ENCODE results near the gene AUTS2.

Gene AUTS2

DNA sequence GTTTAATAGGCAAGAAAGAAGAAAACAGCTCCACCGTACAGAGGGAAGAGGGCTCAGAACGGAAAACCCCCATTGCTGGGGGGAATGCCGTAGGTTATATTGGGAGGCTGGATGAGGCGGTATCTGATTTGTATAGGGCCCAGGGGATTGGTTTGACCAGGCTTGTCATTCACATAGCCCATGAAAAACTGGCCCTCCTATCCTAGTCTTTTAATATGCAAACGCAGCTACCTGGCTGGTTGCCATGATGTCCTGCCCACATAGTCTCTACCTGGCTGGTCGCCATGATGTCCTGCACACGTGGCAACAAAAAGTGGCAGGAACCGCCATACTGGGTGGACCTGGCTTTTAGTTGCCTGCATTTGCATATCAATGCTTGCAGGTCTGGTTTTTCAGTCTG lies 84.7 kb downstream of the AUTS2 start:
- no peak overlapping the region for H3K4me3 ChIP-seq (ENCODE audit: low read length)
- H3K27ac ChIP-seq (ENCODE audit: low read length) = no peak overlapping the region
- H3K36me3 ChIP-seq (ENCODE audit: insufficient read depth, low read depth, low read length) = no peaks in the 10 kb centered on the region
- no peak overlapping the region for H3K9ac ChIP-seq (ENCODE audit: low read depth, low read length)
- H3K4me1 ChIP-seq (ENCODE audit: insufficient read depth, low read length) = peaks cover 9% of the 10 kb centered on the region
- H3K27me3 ChIP-seq (ENCODE audit: insufficient read depth, low read length) = no peaks in the 10 kb centered on the region
- no peaks in the 10 kb centered on the region for H3K9me3 ChIP-seq (ENCODE audit: insufficient read depth, low read depth, low read length)

GRCh38 chr7:69684369-69685292 lies 86.4 kb downstream of the AUTS2 start:
- Histone ChIP-seq H3K27me3 (ENCODE audit: insufficient read depth, low read length) (no peaks in the 10 kb centered on the region), H3K4me3 (ENCODE audit: low read length) (no peak overlapping the region), H3K9ac (ENCODE audit: low read depth, low read length) (no peak overlapping the region), H3K4me1 (ENCODE audit: insufficient read depth, low read length) (peaks cover 7% of the 10 kb centered on the region; the same call in 1 of the 2 replicates), H3K36me3 (ENCODE audit: insufficient read depth, low read depth, low read length) (no peaks in the 10 kb centered on the region), H3K27ac (ENCODE audit: low read length) (no peak overlapping the region), H3K9me3 (ENCODE audit: insufficient read depth, low read depth, low read length) (no peaks in the 10 kb centered on the region)

DNA sequence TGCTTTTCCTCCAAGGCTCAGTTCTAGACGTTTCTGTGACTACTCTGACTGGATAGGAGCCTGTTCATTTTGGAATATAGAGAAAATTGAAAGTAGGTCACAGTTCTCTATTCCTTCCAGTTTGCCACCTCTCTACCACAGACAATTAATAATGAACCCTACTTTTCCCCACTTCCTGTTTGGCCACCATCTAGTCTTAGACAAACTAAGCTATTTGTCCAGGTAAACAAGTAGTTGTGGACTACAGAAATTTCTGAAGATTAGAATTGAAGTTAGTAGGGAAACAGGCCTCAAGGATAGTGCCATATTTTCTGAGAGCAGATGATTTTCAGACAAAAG lies 87.0 kb downstream of the AUTS2 start:
- H3K4me1 ChIP-seq (ENCODE audit: insufficient read depth, low read length) = peaks cover 7% of the 10 kb centered on the region; the same call in 1 of the 2 replicates
- H3K4me3 ChIP-seq (ENCODE audit: low read length) = no peak overlapping the region
- no peaks in the 10 kb centered on the region for H3K27me3 ChIP-seq (ENCODE audit: insufficient read depth, low read length)
- H3K9me3 ChIP-seq (ENCODE audit: insufficient read depth, low read depth, low read length) = no peaks in the 10 kb centered on the region
- H3K27ac ChIP-seq (ENCODE audit: low read length) = no peak overlapping the region
- H3K9ac ChIP-seq (ENCODE audit: low read depth, low read length) = no peak overlapping the region
- H3K36me3 ChIP-seq (ENCODE audit: insufficient read depth, low read depth, low read length) = no peaks in the 10 kb centered on the region

GRCh38 chr7:69686366-69686765 lies 88.1 kb downstream of the AUTS2 start:
- Histone ChIP-seq H3K9ac (ENCODE audit: low read depth, low read length) (no peak overlapping the region), H3K27me3 (ENCODE audit: insufficient read depth, low read length) (no peaks in the 10 kb centered on the region), H3K36me3 (ENCODE audit: insufficient read depth, low read depth, low read length) (no peaks in the 10 kb centered on the region), H3K4me3 (ENCODE audit: low read length) (no peak overlapping the region), H3K9me3 (ENCODE audit: insufficient read depth, low read depth, low read length) (no peaks in the 10 kb centered on the region), H3K27ac (ENCODE audit: low read length) (no peak overlapping the region), H3K4me1 (ENCODE audit: insufficient read depth, low read length) (peaks cover 7% of the 10 kb centered on the region; the same call in 1 of the 2 replicates)

- no peaks in the 10 kb centered on the region for H3K27me3 ChIP-seq (ENCODE audit: insufficient read depth, low read length)
- no peak overlapping the region for H3K27ac ChIP-seq (ENCODE audit: low read length)
- H3K4me1 ChIP-seq (ENCODE audit: insufficient read depth, low read length) = peaks cover 7% of the 10 kb centered on the region; the same call in 1 of the 2 replicates
- H3K9ac ChIP-seq (ENCODE audit: low read depth, low read length) = no peak overlapping the region
- no peaks in the 10 kb centered on the region for H3K36me3 ChIP-seq (ENCODE audit: insufficient read depth, low read depth, low read length)
- no peaks in the 10 kb centered on the region for H3K9me3 ChIP-seq (ENCODE audit: insufficient read depth, low read depth, low read length)
- H3K4me3 ChIP-seq (ENCODE audit: low read length) = no peak overlapping the region
Observed at GRCh38 chr7:69687739-69688433, 89.6 kb downstream of the AUTS2 start.

GRCh38 chr7:69690329-69690728 lies 92.1 kb downstream of the AUTS2 start:
- Histone ChIP-seq H3K27ac (ENCODE audit: low read length) (no peak overlapping the region), H3K36me3 (ENCODE audit: insufficient read depth, low read depth, low read length) (no peaks in the 10 kb centered on the region)

GRCh38 chr7:69691327-69691726 lies 93.1 kb downstream of the AUTS2 start:
- no peaks in the 10 kb centered on the region for H3K27me3 ChIP-seq (ENCODE audit: insufficient read depth, low read length)
- no peaks in the 10 kb centered on the region for H3K36me3 ChIP-seq (ENCODE audit: insufficient read depth, low read depth, low read length)
- no peak overlapping the region for H3K27ac ChIP-seq (ENCODE audit: low read length)
- H3K4me3 ChIP-seq (ENCODE audit: low read length) = no peak overlapping the region
- H3K4me1 ChIP-seq (ENCODE audit: insufficient read depth, low read length) = peaks cover 3% of the 10 kb centered on the region; the same call in 1 of the 2 replicates
- no peaks in the 10 kb centered on the region for H3K9me3 ChIP-seq (ENCODE audit: insufficient read depth, low read depth, low read length)
- H3K9ac ChIP-seq (ENCODE audit: low read depth, low read length) = no peak overlapping the region

More at GRCh38 chr7:69690329-69690728, 92.1 kb downstream of the AUTS2 start:
- Histone ChIP-seq H3K4me3 (ENCODE audit: low read length) (no peak overlapping the region), H3K4me1 (ENCODE audit: insufficient read depth, low read length) (peaks cover 3% of the 10 kb centered on the region; the same call in 1 of the 2 replicates), H3K9ac (ENCODE audit: low read depth, low read length) (no peak overlapping the region), H3K9me3 (ENCODE audit: insufficient read depth, low read depth, low read length) (no peaks in the 10 kb centered on the region), H3K27me3 (ENCODE audit: insufficient read depth, low read length) (no peaks in the 10 kb centered on the region)

DNA sequence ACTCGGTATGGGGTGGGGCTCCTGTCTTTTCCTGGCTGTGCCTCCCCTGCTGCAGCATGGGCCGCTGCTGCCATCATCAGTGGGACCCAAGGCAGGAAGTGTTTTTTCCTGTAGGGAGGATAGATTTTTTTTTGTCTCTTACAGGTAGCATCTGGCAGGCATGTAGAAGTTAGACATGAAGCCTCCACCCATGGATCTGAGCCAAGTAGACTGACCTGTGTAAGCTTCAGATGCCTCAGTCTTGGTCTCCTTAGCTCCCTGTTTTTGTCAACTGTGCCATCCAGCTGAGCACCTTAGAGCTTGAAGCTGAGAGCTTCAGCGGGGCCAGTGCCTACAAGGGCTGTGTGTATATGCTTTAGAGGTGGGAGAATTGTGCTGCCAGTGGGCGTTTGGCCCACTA lies 93.5 kb downstream of the AUTS2 start:
- Histone ChIP-seq H3K4me3 (ENCODE audit: low read length) (no peak overlapping the region), H3K9me3 (ENCODE audit: insufficient read depth, low read depth, low read length) (no peaks in the 10 kb centered on the region), H3K27ac (ENCODE audit: low read length) (no peak overlapping the region), H3K4me1 (ENCODE audit: insufficient read depth, low read length) (peaks cover 3% of the 10 kb centered on the region; the same call in 1 of the 2 replicates), H3K9ac (ENCODE audit: low read depth, low read length) (no peak overlapping the region), H3K36me3 (ENCODE audit: insufficient read depth, low read depth, low read length) (no peaks in the 10 kb centered on the region), H3K27me3 (ENCODE audit: insufficient read depth, low read length) (no peaks in the 10 kb centered on the region)

- Histone ChIP-seq H3K4me1 (ENCODE audit: insufficient read depth, low read length) (peaks cover 3% of the 10 kb centered on the region; the same call in 1 of the 2 replicates), H3K4me3 (ENCODE audit: low read length) (no peak overlapping the region), H3K9ac (ENCODE audit: low read depth, low read length) (no peak overlapping the region), H3K27me3 (ENCODE audit: insufficient read depth, low read length) (no peaks in the 10 kb centered on the region), H3K36me3 (ENCODE audit: insufficient read depth, low read depth, low read length) (no peaks in the 10 kb centered on the region), H3K27ac (ENCODE audit: low read length) (no peak overlapping the region), H3K9me3 (ENCODE audit: insufficient read depth, low read depth, low read length) (no peaks in the 10 kb centered on the region)
Observed at GRCh38 chr7:69692611-69693010, 94.3 kb downstream of the AUTS2 start.

DNA sequence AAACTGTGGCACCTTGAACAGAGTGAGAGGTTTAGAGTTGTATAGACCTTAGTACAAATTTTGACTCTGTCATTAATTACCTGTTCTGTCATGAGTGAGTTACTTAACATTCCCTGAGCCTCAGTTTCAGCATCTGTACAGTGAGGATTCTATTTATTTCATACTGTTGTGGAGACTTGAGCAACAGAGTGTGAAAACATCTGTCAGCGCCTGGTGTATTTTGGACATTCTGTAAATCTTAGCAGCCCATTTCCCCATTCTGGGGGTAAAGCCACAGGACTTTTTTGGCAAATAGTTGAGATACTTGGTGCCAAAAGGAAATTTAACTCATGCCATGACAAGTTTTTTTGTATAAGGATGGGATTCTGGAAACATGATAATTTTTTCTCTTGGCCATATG lies 94.8 kb downstream of the AUTS2 start:
- Histone ChIP-seq H3K4me1 (ENCODE audit: insufficient read depth, low read length) (peaks cover 3% of the 10 kb centered on the region; the same call in 1 of the 2 replicates), H3K9ac (ENCODE audit: low read depth, low read length) (no peak overlapping the region)

GRCh38 chr7:69696054-69696591 lies 97.8 kb downstream of the AUTS2 start:
- H3K36me3 ChIP-seq (ENCODE audit: insufficient read depth, low read depth, low read length) = no peaks in the 10 kb centered on the region
- H3K27me3 ChIP-seq (ENCODE audit: insufficient read depth, low read length) = no peaks in the 10 kb centered on the region
- H3K27ac ChIP-seq (ENCODE audit: low read length) = no peak overlapping the region
- H3K9me3 ChIP-seq (ENCODE audit: insufficient read depth, low read depth, low read length) = no peaks in the 10 kb centered on the region
- H3K4me3 ChIP-seq (ENCODE audit: low read length) = no peak overlapping the region
- no peak overlapping the region for H3K9ac ChIP-seq (ENCODE audit: low read depth, low read length)
- peaks cover 3% of the 10 kb centered on the region; the same call in 1 of the 2 replicates for H3K4me1 ChIP-seq (ENCODE audit: insufficient read depth, low read length)

More for the DNA sequence above, 94.8 kb downstream of the AUTS2 start:
- no peak overlapping the region for H3K27ac ChIP-seq (ENCODE audit: low read length)
- H3K27me3 ChIP-seq (ENCODE audit: insufficient read depth, low read length) = no peaks in the 10 kb centered on the region
- H3K9me3 ChIP-seq (ENCODE audit: insufficient read depth, low read depth, low read length) = no peaks in the 10 kb centered on the region
- no peaks in the 10 kb centered on the region for H3K36me3 ChIP-seq (ENCODE audit: insufficient read depth, low read depth, low read length)
- no peak overlapping the region for H3K4me3 ChIP-seq (ENCODE audit: low read length)

Measured in iPS-20b (cell line).